CD4-positive, alpha-beta memory T cell (primary cell): ENCODE data around the gene TMEM234. TPM values are rescaled to one million over a fixed set of nuclear protein-coding genes. Genes with fewer than 3 reads are reported as not detected.

Experiments used
- CTCF ChIA-PET: fragments of 350-600 bp; sonication (Branson Sonifier 250); formaldehyde crosslinking; loops from one replicate; lab custom pipeline; 2021; ENCODE audit warnings: inconsistent platforms; ENCODE audit not compliant: partially characterized antibody; lab: Charles Lee
- POLR2A ChIA-PET: fragments of 350-600 bp; sonication (Branson Sonifier 250); formaldehyde crosslinking; loops from one replicate; lab custom pipeline; 2021; ENCODE audit not compliant: partially characterized antibody; lab: Charles Lee
- DNase-seq, 5 donors: peaks; one replicate each; pipeline versions ENCODE4 v3.0.0 to v3.0.0-alpha.2; 2020 to 2022; ENCODE audit warnings: mixed read lengths in 1 of 5
- H3K27ac ChIP-seq: one replicate; pipeline ENCODE4 v1.7.0; 2013; ENCODE audit warnings: low read depth, low read length
- H3K27me3 ChIP-seq: 2 replicates; pipeline ENCODE4 v1.7.0; 2013; ENCODE audit warnings: mild to moderate bottlenecking, low read length, moderate library complexity; ENCODE audit not compliant: insufficient read depth
- H3K36me3 ChIP-seq: 2 replicates; pipeline ENCODE4 v1.7.0; 2013; ENCODE audit warnings: mild to moderate bottlenecking, low read length, moderate library complexity; ENCODE audit not compliant: insufficient read depth
- H3K4me1 ChIP-seq: 2 replicates; pipeline ENCODE4 v1.7.0; 2013; ENCODE audit warnings: mild to moderate bottlenecking, low read length, moderate library complexity; ENCODE audit not compliant: insufficient read depth
- H3K4me3 ChIP-seq, 2 donors: one replicate each; pipeline ENCODE4 v1.7.0; 2013; ENCODE audit warnings: low read length in 2 of 2, mild to moderate bottlenecking in 1 of 2
- H3K9me3 ChIP-seq, 2 donors: one replicate each; pipeline ENCODE4 v1.7.0; 2013; ENCODE audit warnings: low read length in 2 of 2, control low read depth in 1 of 2; ENCODE audit not compliant: control insufficient read depth in 1 of 2
- H3K27ac Mint-ChIP-seq, 7 donors: one replicate each; pipeline ENCODE4 v1.8.0; 2020 to 2021; ENCODE audit warnings: mixed read lengths in 7 of 7, mild to moderate bottlenecking in 6 of 7, inconsistent platforms in 3 of 7, moderate library complexity in 3 of 7
- H3K27me3 Mint-ChIP-seq, 2 donors: one replicate each; pipeline ENCODE4 v1.8.0; 2020 to 2021; ENCODE audit warnings: mixed read lengths in 2 of 2
- H3K36me3 Mint-ChIP-seq, 2 donors: one replicate each; pipeline ENCODE4 v1.8.0; 2020 to 2021; ENCODE audit warnings: mixed read lengths in 2 of 2, inconsistent platforms in 1 of 2, mild to moderate bottlenecking in 1 of 2
- H3K4me1 Mint-ChIP-seq, 4 donors: one replicate each; pipeline ENCODE4 v1.8.0; 2020 to 2021; ENCODE audit warnings: mixed read lengths in 4 of 4, mild to moderate bottlenecking in 1 of 4
- H3K4me3 Mint-ChIP-seq, 8 donors: one replicate each; pipeline ENCODE4 v1.8.0; 2020 to 2021; ENCODE audit warnings: mixed read lengths in 8 of 8, mild to moderate bottlenecking in 7 of 8, moderate library complexity in 6 of 8, inconsistent platforms in 3 of 8
- H3K9me3 Mint-ChIP-seq, 8 donors: one replicate each; pipeline ENCODE4 v1.8.0; 2020 to 2021; ENCODE audit warnings: mixed read lengths in 8 of 8, mild to moderate bottlenecking in 5 of 8, inconsistent platforms in 3 of 8, moderate library complexity in 1 of 8
- intact Hi-C: fragments of 100-400 bp; cut with micrococcal nuclease; formaldehyde crosslinking; loops from one replicate; pipeline ENCODE4 v1.15.1; 2023
- polyA plus RNA-seq, 2 donors: library from polyadenylated mRNA; unstranded; fragments of 300-500 nt; fragmentation: Illumina TruSeq; gene quantifications; one replicate each; pipeline ENCODE4 v1.2.3, GENCODE V29; 2021
- total RNA-seq, 2 experiments: library from RNA; stranded (reverse); gene quantifications; one replicate each; pipeline ENCODE4 v1.2.3, GENCODE V29; 2021

Gene TMEM234
- total and polyA plus RNA-seq, 4 experiments from 2014 or later: 5.1 to 30.7 (median 16.6) TPM

GRCh38 chr1:32204943-32205361 lies 17.2 kb downstream of the TMEM234 start:
- CTCF ChIA-PET: interaction anchor here (0.6 to 4.0 kb wide), 3 partner anchors 11 to 43 kb away, joined by 6 to 30 read pairs (median 6); no protein-coding TSS in a partner anchor
- no peaks in the 10 kb centered on the region for H3K27me3 Mint-ChIP-seq
- H3K27ac ChIP-seq: peak overlapping the region; percentile 63
- POLR2A ChIA-PET: interaction anchor here (0.6 to 3.3 kb wide), 14 partner anchors 11 to 446 kb away, joined by 3 to 29 read pairs (median 8); partner anchors contain the start of genes BSDC1, HDAC1, RBBP4 and TMEM39B
- H3K4me1 ChIP-seq: peaks cover 43% of the 10 kb centered on the region
- no peaks in the 10 kb centered on the region for H3K9me3 ChIP-seq
- no peak for DNase-seq
- H3K9me3 Mint-ChIP-seq: no peaks in the 10 kb centered on the region
- intact Hi-C loops: loop anchor here (1.0 to 10.0 kb wide), 4 partner anchors 17 to 440 kb away; partner anchors contain the start of genes ADGRB2, EIF3I, TMEM234 and TMEM39B
- H3K4me3 Mint-ChIP-seq: peak overlapping the region; percentile 86 to 91 (median 89)
- H3K36me3 ChIP-seq: no peaks in the 10 kb centered on the region
- peaks cover 0 to 4% of the 10 kb centered on the region in 2 donors for H3K36me3 Mint-ChIP-seq
- no peaks in the 10 kb centered on the region for H3K27me3 ChIP-seq
- H3K4me3 ChIP-seq: peak overlapping the region in 1 of 2 donors; percentile 73
- H3K4me1 Mint-ChIP-seq: peaks cover 20 to 55% (median 39%) of the 10 kb centered on the region in 4 donors
- peak overlapping the region; percentile 83 to 95 (median 92) for H3K27ac Mint-ChIP-seq

GRCh38 chr1:32201011-32201855 lies 20.9 kb downstream of the TMEM234 start:
- CTCF ChIA-PET: interaction anchor here (0.6 to 4.4 kb wide), 9 partner anchors 9 to 195 kb away, joined by 3 to 31 read pairs (median 4); partner anchors contain the start of gene KPNA6
- Mint-ChIP-seq H3K4me1 (peaks cover 34 to 76% (median 53%) of the 10 kb centered on the region in 4 donors), H3K27ac (peak overlapping the region; percentile 87 to 97 (median 95)), H3K4me3 (peak overlapping the region; percentile 85 to 95 (median 92)), H3K36me3 (peaks cover 0 to 14% of the 10 kb centered on the region in 2 donors), H3K9me3 (no peaks in the 10 kb centered on the region), H3K27me3 (no peaks in the 10 kb centered on the region)
- H3K36me3 ChIP-seq: no peaks in the 10 kb centered on the region
- no peaks in the 10 kb centered on the region for H3K27me3 ChIP-seq
- DNase-seq: peak; percentile 71 to 92 (median 76)
- peak overlapping the region; percentile 84 for H3K27ac ChIP-seq
- peaks cover 57% of the 10 kb centered on the region for H3K4me1 ChIP-seq
- intact Hi-C loops: loop anchor here (2.0 to 10.0 kb wide), 3 partner anchors 22 to 436 kb away; partner anchors contain the start of genes ADGRB2, TMEM39B and TXLNA
- peak overlapping the region; percentile 57 to 85 for H3K4me3 ChIP-seq
- POLR2A ChIA-PET: interaction anchor here (0.6 to 7.5 kb wide), 24 partner anchors 8 to 450 kb away, joined by 3 to 58 read pairs (median 5); partner anchors contain the start of genes BSDC1, DCDC2B, HDAC1 and KPNA6
- no peaks in the 10 kb centered on the region for H3K9me3 ChIP-seq

DNA sequence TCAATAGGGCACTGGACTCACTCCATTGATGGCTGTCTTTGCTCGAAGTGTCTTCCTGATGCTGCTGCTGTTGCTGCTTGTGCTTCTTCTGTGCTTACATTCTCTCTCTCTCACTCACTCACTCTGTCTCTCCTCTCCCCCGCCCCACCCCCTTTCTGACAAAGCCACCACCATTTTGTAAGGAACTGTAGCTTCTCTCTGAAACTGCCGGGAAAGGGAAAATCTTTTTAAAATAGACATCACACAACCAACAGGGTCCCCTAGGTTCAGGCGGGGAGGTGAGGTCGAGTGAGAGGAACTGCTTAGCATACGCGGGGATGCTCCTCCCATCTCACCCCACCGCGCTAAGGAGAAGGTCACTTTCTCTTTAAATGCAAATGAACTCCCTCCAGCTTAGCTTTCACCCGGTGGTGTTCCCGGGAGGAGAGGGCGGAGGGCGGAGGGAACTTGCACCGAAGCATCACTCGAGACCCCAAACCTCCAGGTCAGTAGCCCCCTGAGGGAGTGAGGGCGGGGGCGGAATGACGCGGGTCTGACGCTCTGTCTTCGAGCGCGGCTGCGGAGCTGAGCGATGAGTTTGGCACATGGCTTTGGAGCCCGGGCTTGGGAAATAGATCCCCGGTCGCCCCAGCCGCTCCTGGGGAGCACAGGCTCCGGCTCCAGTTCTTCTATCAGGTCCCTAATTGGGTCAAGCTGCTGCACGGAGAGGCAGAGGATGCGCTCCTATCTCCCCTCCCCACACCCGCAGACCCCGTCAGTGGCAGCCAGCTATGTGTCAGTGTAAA lies 21.7 kb downstream of the TMEM234 start, which contains the start of gene CCDC28B:
CCDC28B (plus strand) TSS at position 370 of the 785 bp plus-strand sequence. CDS start 1,341 bp downstream, outside the sequence.
- peak within 1 kb of the TSS; percentile 85 to 95 (median 92) for H3K4me3 Mint-ChIP-seq
- Histone ChIP-seq H3K9me3 (no peaks in the 10 kb centered on the region), H3K27ac (peak within 1 kb of the TSS; percentile 84), H3K4me3 (peak within 1 kb of the TSS; percentile 57 to 85), H3K4me1 (peaks cover 59% of the 10 kb centered on the region), H3K36me3 (peaks cover 2% of the 10 kb centered on the region), H3K27me3 (no peaks in the 10 kb centered on the region)
- DNase-seq: peak; percentile 51 to 73 (median 58)
- CTCF ChIA-PET: interaction anchor here (0.6 to 4.4 kb wide), 10 partner anchors 10 to 196 kb away, joined by 3 to 31 read pairs (median 4); partner anchors contain the start of gene KPNA6
- H3K4me1 Mint-ChIP-seq: peaks cover 38 to 76% (median 56%) of the 10 kb centered on the region in 4 donors
- H3K27ac Mint-ChIP-seq: peak within 1 kb of the TSS; percentile 87 to 97 (median 95)
- H3K9me3 Mint-ChIP-seq: no peaks in the 10 kb centered on the region
- no peaks in the 10 kb centered on the region for H3K27me3 Mint-ChIP-seq
- POLR2A ChIA-PET: interaction anchor here (0.6 to 7.5 kb wide), 27 partner anchors 9 to 451 kb away, joined by 3 to 58 read pairs (median 4); partner anchors contain the start of genes BSDC1, DCDC2B, HDAC1 and KPNA6
- intact Hi-C loops: loop anchor here (2.0 to 10.0 kb wide), 3 partner anchors 22 to 436 kb away; partner anchors contain the start of genes ADGRB2, TMEM39B and TXLNA
- peaks cover 0 to 19% of the 10 kb centered on the region in 2 donors for H3K36me3 Mint-ChIP-seq

DNA sequence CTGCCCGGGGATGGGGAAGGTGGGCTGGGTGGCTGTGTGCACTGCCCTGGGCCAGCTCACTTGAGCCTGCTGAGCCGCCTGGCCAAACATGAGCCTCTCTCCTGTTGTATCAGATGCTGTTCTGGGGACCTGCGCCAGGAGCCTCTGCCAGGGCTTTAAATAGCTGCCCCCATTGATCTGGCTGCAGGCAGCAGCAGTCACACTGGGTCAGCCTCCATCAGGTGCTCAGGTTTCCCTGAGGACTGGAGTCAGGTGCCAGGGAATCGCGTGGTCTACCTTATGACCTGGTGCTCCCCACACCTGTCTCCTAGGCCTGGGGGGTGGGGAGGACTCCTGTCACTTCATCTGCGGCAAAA lies 22.5 kb downstream of the TMEM234 start:
- H3K4me3 Mint-ChIP-seq: peak overlapping the region in 7 of 8 donors; percentile 31 to 95 (median 89)
- no peaks in the 10 kb centered on the region for H3K27me3 Mint-ChIP-seq
- Histone ChIP-seq H3K4me3 (no peak overlapping the region), H3K4me1 (peaks cover 60% of the 10 kb centered on the region), H3K27me3 (no peaks in the 10 kb centered on the region), H3K27ac (peak overlapping the region; percentile 84), H3K9me3 (no peaks in the 10 kb centered on the region), H3K36me3 (peaks cover 9% of the 10 kb centered on the region)
- CTCF ChIA-PET: interaction anchor here (1.5 to 4.4 kb wide), 4 partner anchors 17 to 90 kb away, joined by 3 to 31 read pairs (median 6); no protein-coding TSS in a partner anchor
- peak overlapping the region; percentile 85 to 97 (median 90) for H3K27ac Mint-ChIP-seq
- H3K9me3 Mint-ChIP-seq: no peaks in the 10 kb centered on the region
- intact Hi-C loops: loop anchor here (2.0 to 10.0 kb wide), 3 partner anchors 21 to 435 kb away; partner anchors contain the start of genes ADGRB2, TMEM39B and TXLNA
- H3K36me3 Mint-ChIP-seq: peaks cover 7 to 25% of the 10 kb centered on the region in 2 donors
- no peak for DNase-seq
- H3K4me1 Mint-ChIP-seq: peaks cover 42 to 81% (median 58%) of the 10 kb centered on the region in 4 donors
- POLR2A ChIA-PET: interaction anchor here (0.7 to 7.5 kb wide), 16 partner anchors 11 to 173 kb away, joined by 3 to 58 read pairs (median 4); partner anchors contain the start of genes HDAC1, KPNA6, LCK and MARCKSL1

- H3K9me3 Mint-ChIP-seq: no peaks in the 10 kb centered on the region
- no peaks in the 10 kb centered on the region for H3K9me3 ChIP-seq
- H3K4me3 ChIP-seq: no peak overlapping the region
- POLR2A ChIA-PET: interaction anchor here (0.7 to 7.5 kb wide), 7 partner anchors 19 to 136 kb away, joined by 3 to 58 read pairs (median 3); partner anchors contain the start of genes KPNA6, MARCKSL1, TMEM39B and TXLNA
- DNase-seq: no peak
- H3K27me3 Mint-ChIP-seq: no peaks in the 10 kb centered on the region
- H3K27ac Mint-ChIP-seq: peak overlapping the region in 6 of 7 donors; percentile 3 to 95 (median 62)
- peak overlapping the region; percentile 84 for H3K27ac ChIP-seq
- no peaks in the 10 kb centered on the region for H3K27me3 ChIP-seq
- peaks cover 47 to 87% (median 60%) of the 10 kb centered on the region in 4 donors for H3K4me1 Mint-ChIP-seq
- H3K36me3 ChIP-seq: peaks cover 14% of the 10 kb centered on the region
- intact Hi-C loops: no loop called here
- CTCF ChIA-PET: interaction anchor here (1.9 to 4.4 kb wide), 2 partner anchors 11 to 17 kb away, joined by 8 to 31 read pairs; no protein-coding TSS in a partner anchor
- H3K4me3 Mint-ChIP-seq: peak overlapping the region in 4 of 8 donors; percentile 6 to 32 (median 21)
- H3K36me3 Mint-ChIP-seq: peaks cover 12 to 30% of the 10 kb centered on the region in 2 donors
- H3K4me1 ChIP-seq: peaks cover 63% of the 10 kb centered on the region
These were observed 23.0 kb downstream of the TMEM234 start for GRCh38 chr1:32199043-32199716.
